HFF-Myc (cell line): Measurements from ENCODE around the gene IMPG2.

Source experiments
- DNase-seq: peaks from one replicate; pipeline ENCODE4 v3.0.0-alpha.2; 2011; ENCODE audit warnings: low read depth; ENCODE audit errors: extremely low read depth
- H3K4me3 ChIP-seq: replicated peaks from 2 replicates; pipeline ENCODE4 v1.5.1; 2011; ENCODE audit warnings: low read depth, mild to moderate bottlenecking, control low read depth, low read length
- CTCF ChIP-seq: IDR thresholded peaks from 2 replicates; pipeline ENCODE4 v1.5.1; 2012; ENCODE audit warnings: mild to moderate bottlenecking, low read depth, low read length, control low read depth; ENCODE audit errors: missing control alignments

IMPG2 gene

GRCh38 chr3:101251441-101251840, 68.9 kb downstream of the IMPG2 start:
- no peak for TF ChIP-seq CTCF
- no peak overlapping the region for H3K4me3 ChIP-seq
- DNase-seq: no peak

- no peak overlapping the region for H3K4me3 ChIP-seq
- no peak for DNase-seq
- TF ChIP-seq CTCF: no peak
These were observed 70.9 kb downstream of the IMPG2 start for GRCh38 chr3:101249522-101249921.

GRCh38 chr3:101248736-101249135, 71.6 kb downstream of the IMPG2 start:
- no peak for DNase-seq
- no peak for TF ChIP-seq CTCF
- no peak overlapping the region for H3K4me3 ChIP-seq

GRCh38 chr3:101244212-101244575, 76.2 kb downstream of the IMPG2 start:
- no peak for TF ChIP-seq CTCF
- no peak overlapping the region for H3K4me3 ChIP-seq
- DNase-seq: no peak

- no peak for DNase-seq
- no peak for TF ChIP-seq CTCF
- H3K4me3 ChIP-seq: no peak overlapping the region
These were observed 76.8 kb downstream of the IMPG2 start for GRCh38 chr3:101243285-101244211.

- no peak for TF ChIP-seq CTCF
- H3K4me3 ChIP-seq: no peak overlapping the region
- DNase-seq: no peak
These were observed 79.5 kb downstream of the IMPG2 start for GRCh38 chr3:101240719-101241399.
